Measurements from ENCODE around the gene BABAM2.
A peak's percentile ranks its signal among the peaks of the same experiment; 100 is the strongest.
"Not testable (repeated sequence)": the region's sequence is repeated elsewhere in the genome, so short reads cannot be mapped to it uniquely, and the experiment has no call there.

BABAM2 gene

DNA sequence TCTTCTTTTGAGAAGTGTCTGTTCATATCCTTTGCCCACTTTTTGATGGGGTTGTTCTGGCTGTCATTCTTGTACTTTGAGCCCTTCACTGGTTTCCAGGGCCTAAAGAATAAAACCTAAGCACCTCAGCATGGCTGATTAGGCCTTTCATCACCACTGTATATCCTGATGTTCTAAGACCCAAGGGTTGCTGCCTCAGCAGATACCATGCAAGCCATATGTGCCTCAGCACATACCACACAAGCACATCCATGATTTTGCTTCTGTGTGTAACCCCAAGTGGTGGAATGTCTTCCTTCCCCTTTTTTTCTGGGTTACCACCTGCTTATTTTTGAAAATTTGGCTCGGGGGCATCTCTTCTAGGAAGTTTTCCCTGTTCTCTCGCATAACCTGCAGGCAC is 11.7 kb upstream of the BABAM2 start:
- DNase-seq (ENCODE audit: low spot score): no peak

GRCh38 chr2:27881815-27882583 is 8.5 kb upstream of the BABAM2 start:
- not testable (repeated sequence) for DNase-seq (ENCODE audit: low spot score)

GRCh38 chr2:27882584-27882922 is 8.0 kb upstream of the BABAM2 start:
- not testable (repeated sequence) for DNase-seq (ENCODE audit: low spot score)

DNA sequence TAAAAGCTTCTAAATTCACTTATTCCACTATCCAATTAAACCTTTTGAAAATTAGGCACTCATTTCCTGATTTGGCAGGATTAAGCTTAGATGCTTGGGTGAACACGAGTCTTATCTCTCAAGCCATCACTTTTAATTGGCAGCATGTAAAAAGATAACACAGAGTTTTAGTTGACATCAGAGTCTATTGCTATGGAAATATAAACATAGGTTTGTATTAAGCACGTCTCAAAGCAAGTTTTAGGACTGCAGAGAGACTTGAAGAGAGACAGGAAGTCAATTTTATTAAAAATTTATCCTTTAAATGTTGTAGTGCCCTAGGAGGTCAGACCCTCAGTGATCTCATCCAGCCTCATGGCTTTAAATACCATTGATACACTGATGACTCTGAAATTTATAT is 5.9 kb upstream of the BABAM2 start:
- DNase-seq (ENCODE audit: low spot score): no peak

DNA sequence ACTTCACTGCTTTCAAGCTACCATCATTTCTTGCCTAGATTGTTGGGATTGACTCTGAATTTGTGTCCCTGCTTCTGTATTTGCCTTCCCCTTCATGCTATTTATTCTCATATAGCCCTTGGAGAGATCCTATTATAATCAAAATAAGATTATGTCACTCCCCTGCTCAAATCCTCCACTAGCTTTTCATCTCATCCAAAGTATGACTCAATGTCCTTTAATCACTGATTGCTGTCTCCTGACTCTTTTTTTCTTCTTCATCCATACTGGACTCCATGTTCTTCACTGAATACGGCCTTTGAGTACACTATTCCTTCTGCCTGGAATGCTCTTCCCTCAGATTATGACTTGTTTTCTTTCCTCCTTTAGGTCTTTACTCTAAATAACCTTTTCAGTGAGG is 5.3 kb upstream of the BABAM2 start:
- no peak for DNase-seq (ENCODE audit: low spot score)

- DNase-seq (ENCODE audit: low spot score): no peak
Observed at GRCh38 chr2:27885661-27886060, 4.9 kb upstream of the BABAM2 start.

DNA sequence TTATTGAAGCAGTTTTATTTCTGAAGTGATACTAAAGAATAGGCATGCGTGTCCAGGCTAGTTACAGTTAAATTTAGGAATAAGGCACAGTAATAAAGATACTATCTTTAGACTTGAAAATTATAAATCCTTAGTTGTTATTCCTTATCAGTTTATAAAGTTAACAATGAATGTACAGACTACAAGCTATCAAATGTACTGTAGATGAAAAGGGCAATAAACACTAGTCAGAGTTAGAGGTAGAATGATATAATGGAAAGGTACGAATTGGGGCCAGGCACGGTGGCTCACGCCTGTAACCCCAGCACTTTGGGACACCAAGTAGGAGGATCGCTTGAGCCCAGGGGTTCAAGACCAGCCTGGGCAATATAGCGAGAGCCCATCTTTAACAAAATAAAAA is 4.2 kb upstream of the BABAM2 start:
- DNase-seq (ENCODE audit: low spot score): no peak

GRCh38 chr2:27887111-27887510 is 3.4 kb upstream of the BABAM2 start:
- no peak for DNase-seq (ENCODE audit: low spot score)

DNA sequence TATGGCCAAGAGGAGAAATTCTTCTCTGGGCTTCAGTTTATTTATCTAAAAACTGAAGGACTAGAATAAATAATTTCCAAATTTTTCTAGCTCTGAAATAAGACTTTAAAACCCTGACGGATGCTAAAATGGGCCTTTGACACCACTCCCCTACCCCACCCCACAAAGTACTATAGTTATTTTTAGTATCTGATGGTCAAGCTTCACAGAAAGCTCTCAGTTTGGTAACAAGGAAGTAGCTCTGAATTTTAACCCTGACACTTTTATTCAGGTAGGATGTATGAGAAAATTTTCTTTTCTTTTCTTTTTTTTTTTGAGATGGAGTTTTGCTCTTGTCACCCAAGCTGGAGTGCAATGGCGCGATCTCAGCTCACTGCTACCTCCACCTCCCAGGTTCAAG is 2.7 kb upstream of the BABAM2 start:
- no peak for DNase-seq (ENCODE audit: low spot score)

- DNase-seq (ENCODE audit: low spot score): no peak
Observed at GRCh38 chr2:27888790-27889189, 1.7 kb upstream of the BABAM2 start.

- no peak for DNase-seq (ENCODE audit: low spot score)
Observed at GRCh38 chr2:27889774-27890145, 769 bp upstream of the BABAM2 start.

DNA sequence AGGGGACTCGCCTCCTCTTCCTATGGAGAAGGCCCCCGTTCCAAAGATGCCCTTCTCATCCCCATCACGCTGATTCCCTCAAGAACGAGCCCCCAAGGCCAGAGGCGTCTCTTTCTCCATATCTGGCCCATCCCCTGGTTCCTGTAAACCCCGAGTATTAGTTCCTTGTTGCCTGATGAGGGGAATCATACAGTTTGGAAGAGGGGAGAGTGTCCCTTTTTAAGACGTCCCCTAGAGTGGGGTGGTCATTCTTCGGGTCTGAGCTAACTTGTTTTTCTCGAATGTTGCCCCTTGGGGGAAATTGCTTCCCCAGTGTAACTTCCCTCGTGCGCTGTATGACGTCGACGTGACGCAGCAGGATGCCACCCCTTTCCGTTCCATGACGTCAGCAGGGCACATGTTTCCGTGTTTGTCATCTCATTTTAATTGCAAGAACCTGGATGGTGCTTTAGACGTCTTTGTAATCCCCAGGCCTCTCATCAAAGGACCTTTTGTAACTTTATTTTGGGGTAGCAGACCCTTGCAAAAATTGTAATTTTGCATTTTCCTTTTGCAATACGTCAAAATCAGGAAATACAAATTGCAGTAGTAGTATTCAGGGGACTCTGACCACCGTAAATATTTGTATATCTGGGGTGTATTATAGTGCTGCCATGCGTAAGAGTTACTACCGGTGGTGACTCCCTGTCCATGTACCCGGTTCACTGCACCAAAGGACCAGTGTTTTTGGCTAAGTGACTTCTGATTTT is 569 bp downstream of the BABAM2 start:
- peak; percentile 77 for DNase-seq (ENCODE audit: low spot score)

GRCh38 chr2:27891673-27892105 is 1.2 kb downstream of the BABAM2 start:
- no peak for DNase-seq (ENCODE audit: low spot score)

DNA sequence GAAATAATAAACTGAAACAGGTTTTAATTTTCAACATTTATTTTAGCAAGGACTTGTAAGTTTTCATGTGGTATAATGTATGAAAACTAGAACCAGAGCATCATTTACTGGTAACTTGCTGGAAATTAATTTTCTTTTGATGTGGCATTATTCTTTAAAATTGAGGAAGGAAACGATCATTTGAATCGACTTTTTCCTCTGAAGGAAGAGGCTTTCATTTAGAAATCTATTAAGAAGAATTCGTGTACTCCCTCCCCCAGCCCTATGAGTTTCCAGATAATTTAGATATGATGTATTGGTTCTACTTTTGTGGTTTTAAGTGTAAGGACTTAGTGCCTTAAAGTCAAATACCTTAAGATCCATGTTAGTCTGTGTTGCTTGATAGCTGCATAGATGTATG is 2.5 kb downstream of the BABAM2 start:
- DNase-seq (ENCODE audit: low spot score): peak; percentile 47

GRCh38 chr2:27897717-27898116 is 7.2 kb downstream of the BABAM2 start:
- DNase-seq (ENCODE audit: low spot score): no peak

DNA sequence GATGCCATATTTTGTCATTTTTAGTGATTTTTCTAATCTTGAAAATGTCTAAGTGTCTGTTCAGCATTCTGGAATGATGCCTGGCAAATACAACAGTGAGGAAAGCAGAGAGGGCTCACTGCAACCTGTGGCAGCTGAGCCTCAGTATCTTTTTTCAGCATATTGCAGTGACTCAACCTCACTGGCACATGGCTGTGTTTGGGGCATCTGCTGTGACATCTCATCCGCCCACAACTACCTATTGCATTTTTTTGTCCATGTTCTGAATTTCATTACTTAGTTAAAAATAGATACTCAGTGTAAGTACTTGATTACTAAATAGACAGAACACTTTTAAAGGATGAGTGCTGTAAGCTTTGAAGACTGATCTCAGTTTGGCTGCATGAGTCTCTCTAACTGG is 10.7 kb downstream of the BABAM2 start:
- no peak for DNase-seq (ENCODE audit: low spot score)

GRCh38 chr2:27902098-27902497 is 11.6 kb downstream of the BABAM2 start:
- no peak for DNase-seq (ENCODE audit: low spot score)

DNA sequence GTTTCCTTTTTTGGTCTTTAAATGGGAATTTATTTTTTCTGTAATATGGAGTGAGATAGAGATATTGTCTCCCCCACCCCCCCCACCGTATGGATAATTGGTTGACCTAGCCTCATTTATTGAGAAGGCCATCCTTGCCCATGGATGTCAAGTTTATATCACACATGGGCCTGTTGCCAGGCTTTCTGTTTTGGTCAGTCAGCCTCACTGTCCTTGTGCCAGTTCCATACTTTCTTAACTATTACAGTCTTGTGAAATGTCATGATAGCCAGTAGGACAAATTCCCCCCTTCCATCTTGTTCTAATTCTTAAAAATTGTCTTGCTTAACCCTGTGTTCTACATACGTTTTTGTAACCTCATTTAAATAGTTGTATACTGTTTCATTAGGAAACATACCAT is 12.5 kb downstream of the BABAM2 start:
- DNase-seq (ENCODE audit: low spot score): no peak

- no peak for DNase-seq (ENCODE audit: low spot score)
Observed at GRCh38 chr2:27903649-27904404, 13.3 kb downstream of the BABAM2 start.

GRCh38 chr2:27904405-27904665 is 13.8 kb downstream of the BABAM2 start:
- DNase-seq (ENCODE audit: low spot score): no peak

DNA sequence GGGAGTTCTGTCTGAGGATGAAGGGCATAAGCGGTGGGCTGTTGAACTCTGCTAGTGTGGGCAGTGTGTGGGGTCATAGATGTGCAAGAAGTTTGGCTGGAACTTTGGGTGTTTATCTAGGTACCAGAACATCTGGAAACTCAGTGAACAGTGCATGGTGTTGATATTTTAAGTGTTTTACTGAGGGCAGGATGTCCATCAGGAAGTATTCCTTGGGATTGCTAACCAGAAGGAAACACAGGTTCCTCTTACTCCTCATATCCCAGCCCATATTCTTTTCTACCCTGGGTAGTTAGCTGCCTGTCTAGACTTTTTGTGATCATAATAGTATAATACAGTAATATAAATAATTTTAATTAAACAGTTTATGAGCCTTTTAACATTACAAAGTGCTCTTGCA is 15.5 kb downstream of the BABAM2 start:
- no peak for DNase-seq (ENCODE audit: low spot score)

DNA sequence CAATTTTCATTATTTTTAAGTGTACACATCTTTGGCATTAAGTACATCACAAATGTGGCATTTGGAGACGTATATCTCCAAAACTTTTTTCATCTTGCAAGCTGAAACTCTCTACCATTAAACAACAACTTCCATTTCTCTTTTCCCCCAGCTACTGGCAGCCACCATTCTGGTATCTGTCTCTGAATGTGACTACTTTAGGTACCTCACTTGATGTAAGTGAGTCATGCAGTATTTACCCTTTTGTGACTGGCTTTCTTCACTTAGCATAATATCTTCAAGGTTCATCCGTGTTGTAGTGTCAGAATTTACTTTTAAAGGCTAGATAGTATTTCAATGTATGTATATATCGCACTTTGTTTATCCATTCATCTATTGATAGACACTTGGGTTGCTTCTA is 17.0 kb downstream of the BABAM2 start:
- no peak for DNase-seq (ENCODE audit: low spot score)

- DNase-seq (ENCODE audit: low spot score): no peak
Observed at GRCh38 chr2:27909901-27910300, 19.4 kb downstream of the BABAM2 start.

Measured in CD4-positive, alpha-beta T cell treated with Interleukin-15 for 4 hours (primary cell).